ENCODE results near the gene CST4.

- TF ChIP-seq EZH2phosphoT487 (IDR thresholded peaks at IDR 0.05; ENCODE audit: unreplicated experiment) (no peak), CTCF (conservative IDR thresholded peaks at IDR 0.05; ENCODE audit: low read depth in 2 of 2) (no peak), JUNB (IDR thresholded peaks at IDR 0.05; ENCODE audit: unreplicated experiment) (no peak), CREB1 (CRISPR knock-in tag; IDR thresholded peaks at IDR 0.05; ENCODE audit: low read depth) (no peak), EZH2 (IDR thresholded peaks at IDR 0.05; ENCODE audit: low read depth, unreplicated experiment) (no peak), STAT1 (IDR thresholded peaks at IDR 0.05; ENCODE audit: unreplicated experiment) (no peak)
- TF ChIP-seq, protein P1, sequence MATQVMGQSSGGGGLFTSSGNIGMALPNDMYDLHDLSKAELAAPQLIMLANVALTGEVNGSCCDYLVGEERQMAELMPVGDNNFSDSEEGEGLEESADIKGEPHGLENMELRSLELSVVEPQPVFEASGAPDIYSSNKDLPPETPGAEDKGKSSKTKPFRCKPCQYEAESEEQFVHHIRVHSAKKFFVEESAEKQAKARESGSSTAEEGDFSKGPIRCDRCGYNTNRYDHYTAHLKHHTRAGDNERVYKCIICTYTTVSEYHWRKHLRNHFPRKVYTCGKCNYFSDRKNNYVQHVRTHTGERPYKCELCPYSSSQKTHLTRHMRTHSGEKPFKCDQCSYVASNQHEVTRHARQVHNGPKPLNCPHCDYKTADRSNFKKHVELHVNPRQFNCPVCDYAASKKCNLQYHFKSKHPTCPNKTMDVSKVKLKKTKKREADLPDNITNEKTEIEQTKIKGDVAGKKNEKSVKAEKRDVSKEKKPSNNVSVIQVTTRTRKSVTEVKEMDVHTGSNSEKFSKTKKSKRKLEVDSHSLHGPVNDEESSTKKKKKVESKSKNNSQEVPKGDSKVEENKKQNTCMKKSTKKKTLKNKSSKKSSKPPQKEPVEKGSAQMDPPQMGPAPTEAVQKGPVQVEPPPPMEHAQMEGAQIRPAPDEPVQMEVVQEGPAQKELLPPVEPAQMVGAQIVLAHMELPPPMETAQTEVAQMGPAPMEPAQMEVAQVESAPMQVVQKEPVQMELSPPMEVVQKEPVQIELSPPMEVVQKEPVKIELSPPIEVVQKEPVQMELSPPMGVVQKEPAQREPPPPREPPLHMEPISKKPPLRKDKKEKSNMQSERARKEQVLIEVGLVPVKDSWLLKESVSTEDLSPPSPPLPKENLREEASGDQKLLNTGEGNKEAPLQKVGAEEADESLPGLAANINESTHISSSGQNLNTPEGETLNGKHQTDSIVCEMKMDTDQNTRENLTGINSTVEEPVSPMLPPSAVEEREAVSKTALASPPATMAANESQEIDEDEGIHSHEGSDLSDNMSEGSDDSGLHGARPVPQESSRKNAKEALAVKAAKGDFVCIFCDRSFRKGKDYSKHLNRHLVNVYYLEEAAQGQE (IDR thresholded peaks at IDR 0.05; ENCODE audit: unreplicated experiment), result no peak
Observed at GRCh38 chr20:23654000-23654399, 34.8 kb downstream of the CST4 start.

Measured in GM23338 (cell line).